ENCODE results near the gene RRAS.

DNA sequence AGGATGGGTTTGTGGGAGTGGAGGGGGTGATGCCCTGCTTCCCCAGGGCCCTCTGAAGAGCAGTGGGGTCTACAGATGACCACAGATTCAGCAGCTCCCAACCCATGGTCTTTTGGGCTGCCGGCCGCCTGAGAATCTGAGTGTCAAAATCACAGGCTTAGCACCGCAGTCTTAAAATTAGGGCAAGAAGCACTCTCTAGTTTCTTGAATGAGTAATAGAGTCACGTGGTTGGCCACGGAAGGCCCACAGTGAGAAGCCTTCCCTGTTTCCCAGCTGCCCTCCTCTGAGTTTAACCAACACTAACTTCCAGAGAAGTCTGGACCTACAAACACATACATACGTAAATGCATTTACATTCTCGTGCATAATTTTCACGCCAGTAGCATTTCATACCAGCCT, 42.3 kb upstream of the RRAS start:
- no peak for TF ChIP-seq POLR2A (IDR thresholded peaks at IDR 0.05)
- TF ChIP-seq, protein P1, sequence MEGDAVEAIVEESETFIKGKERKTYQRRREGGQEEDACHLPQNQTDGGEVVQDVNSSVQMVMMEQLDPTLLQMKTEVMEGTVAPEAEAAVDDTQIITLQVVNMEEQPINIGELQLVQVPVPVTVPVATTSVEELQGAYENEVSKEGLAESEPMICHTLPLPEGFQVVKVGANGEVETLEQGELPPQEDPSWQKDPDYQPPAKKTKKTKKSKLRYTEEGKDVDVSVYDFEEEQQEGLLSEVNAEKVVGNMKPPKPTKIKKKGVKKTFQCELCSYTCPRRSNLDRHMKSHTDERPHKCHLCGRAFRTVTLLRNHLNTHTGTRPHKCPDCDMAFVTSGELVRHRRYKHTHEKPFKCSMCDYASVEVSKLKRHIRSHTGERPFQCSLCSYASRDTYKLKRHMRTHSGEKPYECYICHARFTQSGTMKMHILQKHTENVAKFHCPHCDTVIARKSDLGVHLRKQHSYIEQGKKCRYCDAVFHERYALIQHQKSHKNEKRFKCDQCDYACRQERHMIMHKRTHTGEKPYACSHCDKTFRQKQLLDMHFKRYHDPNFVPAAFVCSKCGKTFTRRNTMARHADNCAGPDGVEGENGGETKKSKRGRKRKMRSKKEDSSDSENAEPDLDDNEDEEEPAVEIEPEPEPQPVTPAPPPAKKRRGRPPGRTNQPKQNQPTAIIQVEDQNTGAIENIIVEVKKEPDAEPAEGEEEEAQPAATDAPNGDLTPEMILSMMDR (IDR thresholded peaks at IDR 0.05) = no peak

All from esophagus squamous epithelium (tissue), 4 donors.